Measurements from ENCODE around the gene MLXIPL.
"Not testable (repeated sequence)": the region's sequence is repeated elsewhere in the genome, so short reads cannot be mapped to it uniquely, and the experiment has no call there.

MLXIPL gene

GRCh38 chr7:73611017-73611555 is 13.2 kb downstream of the MLXIPL start:
- no peak for DNase-seq (ENCODE audit: low read depth)

- no peak for DNase-seq (ENCODE audit: low read depth)
Measured at GRCh38 chr7:73610105-73610504, 14.2 kb downstream of the MLXIPL start.

GRCh38 chr7:73607692-73607983 is 16.7 kb downstream of the MLXIPL start:
- not testable (repeated sequence) for DNase-seq (ENCODE audit: low read depth)

GRCh38 chr7:73606801-73607691 is 17.3 kb downstream of the MLXIPL start:
- DNase-seq (ENCODE audit: low read depth) = no peak

- no peak for DNase-seq (ENCODE audit: low read depth)
Measured at GRCh38 chr7:73605601-73606220, 18.6 kb downstream of the MLXIPL start.

- DNase-seq (ENCODE audit: low read depth) = no peak
Measured at GRCh38 chr7:73602721-73603651, 21.3 kb downstream of the MLXIPL start.

GRCh38 chr7:73599916-73600315 is 24.4 kb downstream of the MLXIPL start:
- no peak for DNase-seq (ENCODE audit: low read depth)

GRCh38 chr7:73599151-73599882 is 25.0 kb downstream of the MLXIPL start:
- DNase-seq (ENCODE audit: low read depth) = no peak

- DNase-seq (ENCODE audit: low read depth) = no peak
Measured at GRCh38 chr7:73597978-73598782, 26.1 kb downstream of the MLXIPL start.

GRCh38 chr7:73596191-73597065 is 27.9 kb downstream of the MLXIPL start:
- no peak for DNase-seq (ENCODE audit: low read depth)

- no peak for DNase-seq (ENCODE audit: low read depth)
Measured at GRCh38 chr7:73595358-73595757, 29.0 kb downstream of the MLXIPL start.

GRCh38 chr7:73593207-73594045 is 30.9 kb downstream of the MLXIPL start:
- DNase-seq (ENCODE audit: low read depth) = no peak

- no peak for DNase-seq (ENCODE audit: low read depth)
Measured at GRCh38 chr7:73586911-73587310, 37.4 kb downstream of the MLXIPL start.

GRCh38 chr7:73585196-73585595 is 39.1 kb downstream of the MLXIPL start:
- DNase-seq (ENCODE audit: low read depth) = no peak

GRCh38 chr7:73582664-73583202 is 41.6 kb downstream of the MLXIPL start:
- no peak for DNase-seq (ENCODE audit: low read depth)

GRCh38 chr7:73581006-73581405 is 43.3 kb downstream of the MLXIPL start:
- not testable (repeated sequence) for DNase-seq (ENCODE audit: low read depth)

- DNase-seq (ENCODE audit: low read depth) = peak; percentile 97
Measured at GRCh38 chr7:73578342-73579128, 45.8 kb downstream of the MLXIPL start, which contains the start of gene TBL2. TSS of gene TBL2 (minus strand) at chr7:73578579. CDS start at chr7:73578549, 30 bp downstream.
